OCI-LY7 (cell line): Measurements from ENCODE around the gene CHMP1A.

Source experiments
- EZH2phosphoT487 ChIP-seq: fragments of 200-600 bp; sonication (generic); IDR thresholded peaks from 2 replicates; pipeline ENCODE4 v1.6.1; 2018; ENCODE audit warnings: low read depth, borderline replicate concordance, mild to moderate bottlenecking, mixed run types, antibody characterized with exemption, low read length, moderate library complexity, mixed read lengths
- TF ChIP-seq, protein P1 (sequence below): fragments of 200-600 bp; sonication (generic); conservative IDR thresholded peaks from 2 replicates; pipeline ENCODE4 v1.5.1; 2014; ENCODE audit warnings: mild to moderate bottlenecking, antibody characterized with exemption, low read length, moderate library complexity, mixed read lengths

DNA sequence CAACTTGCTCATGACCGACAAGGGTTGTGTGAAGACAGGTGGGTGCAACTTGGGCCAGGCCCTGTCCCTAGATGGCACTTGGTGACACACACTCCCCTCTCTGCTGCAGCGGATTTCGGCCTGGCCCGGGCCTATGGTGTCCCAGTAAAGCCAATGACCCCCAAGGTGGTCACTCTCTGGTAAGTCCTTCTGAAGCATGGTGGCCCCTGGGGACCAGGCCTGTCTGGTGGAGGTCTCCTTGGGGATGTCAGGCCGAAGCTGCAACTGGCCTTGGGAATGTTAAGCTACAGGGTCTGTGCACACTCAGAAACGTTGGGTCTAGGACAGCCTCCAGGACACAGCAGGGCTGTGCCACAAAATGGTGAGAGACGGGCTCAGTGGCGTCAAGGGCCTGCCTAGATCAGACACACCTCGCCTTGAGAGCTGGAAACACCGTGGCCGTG lies 35.8 kb upstream of the CHMP1A start:
- TF ChIP-seq, protein P1, sequence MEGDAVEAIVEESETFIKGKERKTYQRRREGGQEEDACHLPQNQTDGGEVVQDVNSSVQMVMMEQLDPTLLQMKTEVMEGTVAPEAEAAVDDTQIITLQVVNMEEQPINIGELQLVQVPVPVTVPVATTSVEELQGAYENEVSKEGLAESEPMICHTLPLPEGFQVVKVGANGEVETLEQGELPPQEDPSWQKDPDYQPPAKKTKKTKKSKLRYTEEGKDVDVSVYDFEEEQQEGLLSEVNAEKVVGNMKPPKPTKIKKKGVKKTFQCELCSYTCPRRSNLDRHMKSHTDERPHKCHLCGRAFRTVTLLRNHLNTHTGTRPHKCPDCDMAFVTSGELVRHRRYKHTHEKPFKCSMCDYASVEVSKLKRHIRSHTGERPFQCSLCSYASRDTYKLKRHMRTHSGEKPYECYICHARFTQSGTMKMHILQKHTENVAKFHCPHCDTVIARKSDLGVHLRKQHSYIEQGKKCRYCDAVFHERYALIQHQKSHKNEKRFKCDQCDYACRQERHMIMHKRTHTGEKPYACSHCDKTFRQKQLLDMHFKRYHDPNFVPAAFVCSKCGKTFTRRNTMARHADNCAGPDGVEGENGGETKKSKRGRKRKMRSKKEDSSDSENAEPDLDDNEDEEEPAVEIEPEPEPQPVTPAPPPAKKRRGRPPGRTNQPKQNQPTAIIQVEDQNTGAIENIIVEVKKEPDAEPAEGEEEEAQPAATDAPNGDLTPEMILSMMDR, result no peak
- TF ChIP-seq EZH2phosphoT487, result no peak
